K562 (cell line): ENCODE results near the gene MLX. TPM values are rescaled to one million over a fixed set of nuclear protein-coding genes. Genes with fewer than 3 reads are reported as not detected.

Source experiments
- FIP1L1 ChIP-seq: fragments of 200-400 bp; formaldehyde crosslinking; IDR thresholded peaks from 2 replicates; pipeline ENCODE4 v1.6.1; 2018; ENCODE audit warnings: mild to moderate bottlenecking, low read depth, low read length; ENCODE audit not compliant: poor library complexity, severe bottlenecking
- HDAC8 ChIP-seq: fragments of 450-650 bp; IDR thresholded peaks from 2 replicates; pipeline ENCODE4 v1.6.1; 2016; ENCODE audit warnings: mild to moderate bottlenecking, missing genetic modification characterization, moderate library complexity, missing compliant biosample characterization
- JUN ChIP-seq, 2 experiments: sonication (generic) in 1 of 2; formaldehyde crosslinking in 1 of 2; IDR thresholded peaks; 2 replicates each; pipeline versions ENCODE4 v1.6.1 to v1.8.0; 2012 to 2022; ENCODE audit warnings: borderline replicate concordance in 2 of 2, mild to moderate bottlenecking in 2 of 2, improper control_type of control experiment in 1 of 2, low read depth in 1 of 2, low read length in 1 of 2, missing genetic modification reagents in 1 of 2
- MCM2 ChIP-seq: fragments of 450-650 bp; IDR thresholded peaks from 2 replicates; pipeline ENCODE4 v1.6.1; 2017; ENCODE audit warnings: low read depth, mild to moderate bottlenecking
- MEIS2 ChIP-seq: fragments of 450-650 bp; IDR thresholded peaks from 2 replicates; pipeline ENCODE4 v1.6.1; 2014; ENCODE audit warnings: mild to moderate bottlenecking; ENCODE audit not compliant: partially characterized antibody
- MGA ChIP-seq: fragments of 450-650 bp; IDR thresholded peaks from 2 replicates; pipeline ENCODE4 v1.6.1; 2016; ENCODE audit warnings: mild to moderate bottlenecking, moderate library complexity
- PHF21A ChIP-seq: fragments of 450-650 bp; IDR thresholded peaks from 2 replicates; pipeline ENCODE4 v1.6.1; 2017; ENCODE audit warnings: low read depth, borderline replicate concordance
- PML ChIP-seq: IDR thresholded peaks from 2 replicates; pipeline ENCODE4 v1.6.1; 2012; ENCODE audit warnings: low read length, inconsistent platforms
- TOE1 ChIP-seq, 2 experiments: fragments of 450-650 bp in 1 of 2; sonication (generic) in 1 of 2; formaldehyde crosslinking in 1 of 2; IDR thresholded peaks; 2 replicates each; pipeline versions ENCODE4 v1.7.1 to v1.8.0; 2016 to 2022; ENCODE audit warnings: borderline replicate concordance in 2 of 2, mild to moderate bottlenecking in 2 of 2, antibody characterized with exemption in 1 of 2, inconsistent platforms in 1 of 2, low read depth in 1 of 2, missing genetic modification reagents in 1 of 2, moderate library complexity in 1 of 2
- ZBED1 ChIP-seq: IDR thresholded peaks from 2 replicates; pipeline ENCODE4 v1.6.1; 2014
- ZBTB7A ChIP-seq: IDR thresholded peaks from 2 replicates; pipeline ENCODE4 v1.6.1; 2011; ENCODE audit warnings: low read depth, mild to moderate bottlenecking, low read length, moderate library complexity, borderline replicate concordance; ENCODE audit not compliant: control insufficient read depth
- ZNF639 ChIP-seq, 2 experiments: fragments of 200-800 bp in 1 of 2; sonication (Bioruptor generic) in 1 of 2; sonication (generic) in 1 of 2; formaldehyde crosslinking in 1 of 2; IDR thresholded peaks in 1 of 2; conservative IDR thresholded peaks in 1 of 2; 2 replicates each; pipeline versions ENCODE4 v1.5.0 to v1.6.1; 2016 to 2020; ENCODE audit warnings: missing compliant biosample characterization in 1 of 2, missing genetic modification characterization in 1 of 2, missing genetic modification reagents in 1 of 2
- polyA plus RNA-seq, 8 experiments: library from polyadenylated mRNA; depleted of rRNA in 4 of 8; stranded (reverse) in 5 of 8; unstranded in 3 of 8; fragments of >200 nt; fragmentation: Nextera tagmentation in 2 of 8; fragmentation: Illumina TruSeq in 1 of 8; extraction: Ambion mirVana in 2 of 8; extraction: Trizol in 1 of 8; gene quantifications; 2 replicates each; pipeline versions ENCODE4 v1.2.1 to v1.2.3, GENCODE V29; 2011 to 2014; ENCODE audit warnings: inconsistent platforms in 1 of 8, missing spikeins in 1 of 8
- total RNA-seq, 7 experiments: library from RNA; depleted of rRNA in 6 of 7; stranded (reverse); fragments of >200 nt in 6 of 7; fragmentation: Illumina TruSeq in 2 of 7; extraction: Trizol in 2 of 7; gene quantifications; 2 replicates each; pipeline versions ENCODE4 v1.2.1 to v1.2.3, GENCODE V29; 2011 to 2021; ENCODE audit warnings: low replicate concordance in 1 of 7

MLX gene
- total and polyA plus RNA-seq, 9 of the 15 experiments (the other 6 are each of a cell fraction or from before 2014, with no cell fraction given): 42.9 to 100 (median 58.9) TPM

GRCh38 chr17:42566883-42567573 lies at the start of gene MLX (continued):
- TF ChIP-seq ZBED1 (0 out of 2 replicates have a peak, but pooled peaks have one; percentile 37), MEIS2 (peak; percentile 90), PHF21A (no peak), ZBTB7A (peak; percentile 52; the same call in 1 of the 2 replicates), TOE1 (IDR thresholded peaks at IDR 0.05; ENCODE audit: borderline replicate concordance) (peak; percentile 97), TOE1 (CRISPR knock-in tag; IDR thresholded peaks at IDR 0.05; ENCODE audit: borderline replicate concordance, low read depth) (no peak), ZNF639 (CRISPR knock-in tag; conservative IDR thresholded peaks at IDR 0.05 in 1 of 2, IDR thresholded peaks at IDR 0.05 in 1 of 2) (peak in 1 of 2 experiments; percentile 55; a peak in 1 of 4 replicates), MGA (0 out of 2 replicates have a peak, but pooled peaks have one; percentile 9), PML (peak; percentile 32; the same call in 1 of the 2 replicates), HDAC8 (0 out of 2 replicates have a peak, but pooled peaks have one; percentile 7), FIP1L1 (peak; percentile 88), JUN (IDR thresholded peaks at IDR 0.05; ENCODE audit: borderline replicate concordance, low read depth, low read length) (0 out of 2 replicates have a peak, but pooled peaks have one; percentile 5), JUN (CRISPR knock-in tag; IDR thresholded peaks at IDR 0.05; ENCODE audit: borderline replicate concordance) (no peak), MCM2 (no peak)
